Activated CD4-positive, alpha-beta memory T cell treated with anti-CD3 and anti-CD28 coated beads for 36 hours (primary cell): ENCODE results near the gene PDCD1. TPM values are rescaled to one million over a fixed set of nuclear protein-coding genes. Genes with fewer than 3 reads are reported as not detected.
A peak's percentile ranks its signal among the peaks of the same experiment; 100 is the strongest.
"Not testable (repeated sequence)": the region's sequence is repeated elsewhere in the genome, so short reads cannot be mapped to it uniquely, and the experiment has no call there.

Experiments used
- CTCF ChIA-PET: fragments of 350-600 bp; sonication (Branson Sonifier 250); formaldehyde crosslinking; loops from one replicate; lab custom pipeline; 2021; ENCODE audit warnings: antibody characterized with exemption, inconsistent platforms; lab: Charles Lee
- POLR2A ChIA-PET: fragments of 350-600 bp; sonication (Branson Sonifier 250); formaldehyde crosslinking; loops from one replicate; lab custom pipeline; 2021; ENCODE audit warnings: antibody characterized with exemption; lab: Charles Lee
- DNase-seq: peaks from one replicate; pipeline ENCODE4 v3.0.0-alpha.2; 2020
- H3K27ac Mint-ChIP-seq: one replicate; pipeline ENCODE4 v1.8.0; 2021; ENCODE audit warnings: mixed read lengths
- H3K27me3 Mint-ChIP-seq: one replicate; pipeline ENCODE4 v1.8.0; 2021; ENCODE audit warnings: mixed read lengths
- H3K36me3 Mint-ChIP-seq: one replicate; pipeline ENCODE4 v1.8.0; 2021; ENCODE audit warnings: mixed read lengths
- H3K4me1 Mint-ChIP-seq: one replicate; pipeline ENCODE4 v1.8.0; 2021; ENCODE audit warnings: low read depth, mixed read lengths
- H3K4me3 Mint-ChIP-seq: one replicate; pipeline ENCODE4 v1.8.0; 2021; ENCODE audit warnings: mild to moderate bottlenecking, mixed read lengths
- H3K9me3 Mint-ChIP-seq: one replicate; pipeline ENCODE4 v1.8.0; 2021; ENCODE audit warnings: mixed read lengths
- intact Hi-C: fragments of 100-400 bp; cut with micrococcal nuclease; formaldehyde crosslinking; loops from one replicate; pipeline ENCODE4 v1.15.1; 2023
- total RNA-seq, 2 experiments: library from RNA; stranded (reverse); gene quantifications; one replicate each; pipeline ENCODE4 v1.2.3, GENCODE V29; 2021

PDCD1 gene
- total RNA-seq, 2 experiments from 2014 or later, result 47.4 to 47.6 TPM

DNA sequence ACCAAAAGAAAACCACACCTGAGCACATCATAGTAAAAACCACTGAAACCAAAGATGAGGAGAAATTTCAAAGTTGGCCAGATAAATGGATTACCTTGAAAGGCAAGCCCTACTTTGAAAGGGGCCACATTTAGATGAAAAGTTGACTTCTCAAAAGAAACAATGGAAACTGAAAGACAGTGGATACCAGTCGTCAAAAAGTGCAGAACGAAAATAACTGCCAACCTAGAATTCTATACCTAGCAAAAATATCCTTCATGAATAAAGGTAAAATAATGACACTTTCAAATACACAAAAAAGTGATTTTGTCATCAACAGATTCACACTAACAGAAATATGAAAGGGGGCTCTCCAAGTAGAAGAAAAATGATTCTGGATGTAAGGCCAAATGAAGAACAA lies 31.3 kb downstream of the PDCD1 start:
- H3K4me3 Mint-ChIP-seq, result no peak overlapping the region
- H3K27ac Mint-ChIP-seq, result no peak overlapping the region
- H3K4me1 Mint-ChIP-seq, result peaks cover 7% of the 10 kb centered on the region
- no peak for DNase-seq
- H3K36me3 Mint-ChIP-seq, result peaks cover 14% of the 10 kb centered on the region
- peaks cover 35% of the 10 kb centered on the region for H3K9me3 Mint-ChIP-seq
- peaks cover 9% of the 10 kb centered on the region for H3K27me3 Mint-ChIP-seq
- intact Hi-C loops, result no loop called here
- POLR2A ChIA-PET, result no interaction called here
- CTCF ChIA-PET, result no interaction called here

- Mint-ChIP-seq H3K36me3 (peaks cover 14% of the 10 kb centered on the region), H3K27ac (peak overlapping the region; percentile 53), H3K4me3 (peak overlapping the region; percentile 27), H3K4me1 (peaks cover 15% of the 10 kb centered on the region), H3K9me3 (peaks cover 35% of the 10 kb centered on the region)
- H3K27me3 Mint-ChIP-seq, POLR2A ChIA-PET, intact Hi-C loops, CTCF ChIA-PET: not testable (repeated sequence)
- peak; percentile 8 for DNase-seq
Observed at GRCh38 chr2:241823531-241824437, 34.9 kb downstream of the PDCD1 start.

- Mint-ChIP-seq H3K4me3 (peak overlapping the region; percentile 28), H3K27me3 (peaks cover 5% of the 10 kb centered on the region), H3K9me3 (peaks cover 24% of the 10 kb centered on the region), H3K27ac (no peak overlapping the region), H3K4me1 (peaks cover 20% of the 10 kb centered on the region), H3K36me3 (peaks cover 10% of the 10 kb centered on the region)
- intact Hi-C loops, result no loop called here
- ChIA-PET CTCF (no interaction called here), POLR2A (no interaction called here)
- peak; percentile 7 for DNase-seq
Observed at GRCh38 chr2:241822264-241822623, 36.5 kb downstream of the PDCD1 start.

GRCh38 chr2:241821460-241822263 lies 37.0 kb downstream of the PDCD1 start:
- Mint-ChIP-seq H3K27ac (peak overlapping the region; percentile 64), H3K27me3 (peaks cover 5% of the 10 kb centered on the region), H3K36me3 (peaks cover 8% of the 10 kb centered on the region), H3K9me3 (peaks cover 18% of the 10 kb centered on the region), H3K4me1 (peaks cover 21% of the 10 kb centered on the region), H3K4me3 (peak overlapping the region; percentile 51)
- CTCF ChIA-PET, result no interaction called here
- POLR2A ChIA-PET, result no interaction called here
- intact Hi-C loops, result no loop called here
- DNase-seq, result peak; percentile 26

DNA sequence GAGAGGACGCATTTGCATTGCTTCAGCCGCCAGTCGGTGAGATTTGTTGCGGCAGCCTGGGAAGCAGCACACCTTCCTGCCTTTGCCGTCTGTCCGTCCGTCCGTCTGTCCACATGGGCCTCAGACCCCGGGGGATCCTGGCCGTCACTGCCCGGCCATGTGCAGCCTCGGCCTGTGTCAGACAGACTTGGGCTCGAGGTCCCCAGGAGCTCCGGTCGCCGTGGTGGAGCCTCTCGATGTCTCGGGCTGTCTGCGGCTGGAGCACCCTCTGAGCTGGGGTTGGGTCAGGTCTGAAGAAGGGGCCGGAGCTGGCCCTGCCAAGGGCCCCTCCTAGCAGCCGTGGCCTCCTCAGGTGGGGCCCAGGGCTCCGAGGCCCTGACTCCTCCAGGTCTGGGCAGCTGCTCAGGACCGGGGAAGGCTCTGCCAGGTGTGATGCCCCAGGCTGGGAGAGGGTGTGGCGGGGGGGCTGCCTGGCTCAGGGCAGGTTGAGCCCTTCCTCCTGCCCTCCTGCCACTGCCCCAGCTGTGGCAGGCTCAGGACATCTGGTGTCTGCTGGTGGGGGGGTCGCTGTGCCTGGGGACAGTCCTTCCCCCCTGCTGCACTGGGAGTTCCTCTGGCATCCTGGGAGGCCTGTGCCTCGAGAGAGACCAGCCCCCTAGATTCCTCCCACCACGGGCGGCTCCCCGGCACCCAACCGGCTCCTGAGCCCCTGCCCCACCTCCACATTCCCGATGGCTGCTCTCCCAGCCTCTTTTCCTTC lies 37.9 kb downstream of the PDCD1 start:
- ChIA-PET POLR2A (no interaction called here), CTCF (interaction anchor here (0.8 kb wide), 1 partner anchor 374 kb away, joined by 3 read pairs; no protein-coding TSS in a partner anchor)
- H3K27me3 Mint-ChIP-seq, result peaks cover 5% of the 10 kb centered on the region
- peaks cover 11% of the 10 kb centered on the region for H3K9me3 Mint-ChIP-seq
- peak; percentile 5 for DNase-seq
- H3K36me3 Mint-ChIP-seq, result peaks cover 3% of the 10 kb centered on the region
- intact Hi-C loops, result no loop called here
- H3K27ac Mint-ChIP-seq, result peak overlapping the region; percentile 64
- H3K4me1 Mint-ChIP-seq, result peaks cover 21% of the 10 kb centered on the region
- no peak overlapping the region for H3K4me3 Mint-ChIP-seq

DNA sequence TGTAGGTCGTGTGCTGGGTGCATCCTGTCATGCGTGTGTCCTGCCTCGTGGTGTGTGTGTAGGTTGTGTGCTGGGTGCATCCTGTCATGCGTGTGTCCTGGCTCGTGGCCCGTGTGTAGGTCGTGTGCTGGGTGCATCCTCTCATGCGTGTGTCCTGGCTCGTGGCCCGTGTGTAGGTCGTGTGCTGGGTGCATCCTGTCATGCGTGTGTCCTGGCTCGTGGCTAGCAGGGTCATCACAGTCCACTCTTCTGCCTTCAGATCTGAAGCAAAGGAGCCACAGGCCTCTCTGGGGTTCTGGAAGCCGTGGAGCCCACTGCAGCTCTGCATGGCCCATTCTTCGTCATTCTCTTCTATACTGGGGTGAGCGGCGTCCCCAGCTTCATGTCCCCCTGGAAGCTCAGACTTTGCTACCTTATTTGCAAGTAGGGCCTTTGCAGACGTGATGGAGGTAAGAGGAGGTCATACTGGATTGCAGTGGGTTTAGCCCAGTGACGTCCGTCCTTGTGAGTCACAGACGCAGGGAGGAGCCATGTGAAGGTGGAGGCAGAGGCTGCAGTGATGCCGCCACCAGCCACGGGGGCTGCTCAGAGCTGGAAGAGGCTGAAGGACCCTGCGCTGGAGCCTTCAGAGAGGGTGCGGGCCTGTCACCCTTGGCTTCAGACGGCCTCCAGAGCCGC lies 38.6 kb downstream of the PDCD1 start:
- H3K27me3 Mint-ChIP-seq, H3K27ac Mint-ChIP-seq, POLR2A ChIA-PET, H3K4me3 Mint-ChIP-seq, intact Hi-C loops, H3K36me3 Mint-ChIP-seq, H3K9me3 Mint-ChIP-seq: not testable (repeated sequence)
- peaks cover 21% of the 10 kb centered on the region for H3K4me1 Mint-ChIP-seq
- peak; percentile 5 for DNase-seq
- CTCF ChIA-PET, result interaction anchor here (0.8 kb wide), 1 partner anchor 373 kb away, joined by 3 read pairs; no protein-coding TSS in a partner anchor

DNA sequence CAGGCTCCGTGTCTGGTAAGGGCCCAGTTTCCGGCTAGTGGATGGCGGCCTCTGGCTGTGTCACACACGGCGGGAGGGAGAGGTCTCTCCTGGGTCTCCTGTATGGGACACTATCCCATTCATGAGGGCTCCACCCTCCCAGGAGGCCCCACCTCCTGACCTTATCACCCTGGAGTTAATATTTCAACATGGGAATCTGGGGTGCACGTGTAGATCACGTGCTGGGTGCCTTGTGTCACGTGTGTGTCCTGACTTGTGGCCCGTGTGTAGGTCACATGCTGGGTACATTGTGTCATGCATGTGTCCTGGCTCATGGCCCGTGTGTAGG lies 39.8 kb downstream of the PDCD1 start:
- Mint-ChIP-seq H3K9me3 (peaks cover 4% of the 10 kb centered on the region), H3K36me3 (peaks cover 3% of the 10 kb centered on the region), H3K4me3 (no peak overlapping the region), H3K4me1 (peaks cover 23% of the 10 kb centered on the region), H3K27me3 (peaks cover 3% of the 10 kb centered on the region), H3K27ac (no peak overlapping the region)
- ChIA-PET CTCF (no interaction called here), POLR2A (no interaction called here)
- intact Hi-C loops, result no loop called here
- peak; percentile 4 for DNase-seq

- POLR2A ChIA-PET, result no interaction called here
- H3K9me3 Mint-ChIP-seq, result no peaks in the 10 kb centered on the region
- no peak overlapping the region for H3K4me3 Mint-ChIP-seq
- DNase-seq, result peak; percentile 2
- no peak overlapping the region for H3K27ac Mint-ChIP-seq
- intact Hi-C loops, result no loop called here
- H3K36me3 Mint-ChIP-seq, result peaks cover 2% of the 10 kb centered on the region
- CTCF ChIA-PET, result no interaction called here
- H3K4me1 Mint-ChIP-seq, result peaks cover 24% of the 10 kb centered on the region
- H3K27me3 Mint-ChIP-seq, result no peaks in the 10 kb centered on the region
Observed at GRCh38 chr2:241818229-241818942, 40.3 kb downstream of the PDCD1 start.

GRCh38 chr2:241817821-241818215 lies 40.9 kb downstream of the PDCD1 start:
- H3K4me3 Mint-ChIP-seq, DNase-seq, POLR2A ChIA-PET, H3K9me3 Mint-ChIP-seq, H3K36me3 Mint-ChIP-seq, H3K27ac Mint-ChIP-seq, intact Hi-C loops, H3K27me3 Mint-ChIP-seq, CTCF ChIA-PET: not testable (repeated sequence)
- peaks cover 21% of the 10 kb centered on the region for H3K4me1 Mint-ChIP-seq

DNA sequence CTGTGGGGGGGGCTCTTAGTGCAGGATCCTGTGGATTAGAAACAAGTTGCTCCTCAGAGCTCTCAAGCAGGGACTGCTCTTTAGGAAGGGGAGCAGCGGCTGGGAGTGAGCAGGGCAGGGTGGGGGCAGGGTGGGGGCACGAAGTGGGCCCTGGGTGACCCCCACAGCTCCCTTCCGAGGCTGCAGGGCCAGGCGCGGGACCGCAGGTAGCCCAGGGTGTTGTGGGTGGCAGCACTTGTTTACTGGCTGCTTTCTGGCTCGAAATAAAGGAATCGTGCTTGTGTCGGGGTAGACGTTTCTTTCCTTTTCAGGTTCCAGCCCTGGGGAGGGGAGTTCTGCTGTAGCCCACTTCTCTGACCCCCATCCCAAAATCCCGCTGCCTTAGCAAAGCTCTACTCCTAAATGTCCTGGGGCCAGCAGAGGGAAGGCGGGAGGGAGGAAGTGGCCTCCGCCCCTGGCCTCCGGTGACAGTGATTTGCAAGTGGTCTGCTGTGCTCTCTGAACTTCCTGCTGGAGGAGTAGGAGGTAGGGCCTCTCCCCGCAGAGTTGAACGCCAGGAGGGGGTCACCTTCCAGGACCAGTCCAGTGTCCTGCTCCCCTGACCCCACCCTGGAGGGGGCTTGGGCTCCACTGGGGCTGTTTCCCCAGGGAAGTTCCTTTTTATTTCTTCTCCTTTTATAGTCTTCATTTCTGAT lies 41.4 kb downstream of the PDCD1 start:
- POLR2A ChIA-PET, result no interaction called here
- H3K27me3 Mint-ChIP-seq, result no peaks in the 10 kb centered on the region
- peaks cover 16% of the 10 kb centered on the region for H3K4me1 Mint-ChIP-seq
- CTCF ChIA-PET, result no interaction called here
- H3K9me3 Mint-ChIP-seq, result no peaks in the 10 kb centered on the region
- DNase-seq, result peak; percentile 17
- H3K27ac Mint-ChIP-seq, result no peak overlapping the region
- H3K4me3 Mint-ChIP-seq, result no peak overlapping the region
- no peaks in the 10 kb centered on the region for H3K36me3 Mint-ChIP-seq
- intact Hi-C loops, result no loop called here
